ENCODE measurements around the gene U2AF1L4.

GRCh38 chr19:35713904-35714495, 31.2 kb downstream of the U2AF1L4 start:
- TF ChIP-seq CTCF (IDR thresholded peaks at IDR 0.05) (no peak), EZH2 (IDR thresholded peaks at IDR 0.05) (no peak), EZH2phosphoT487 (IDR thresholded peaks at IDR 0.05) (no peak)
